ENCODE measurements around the gene ZNRF2.
"Not testable (repeated sequence)": the region's sequence is repeated elsewhere in the genome, so short reads cannot be mapped to it uniquely, and the experiment has no call there.

ZNRF2 gene

GRCh38 chr7:30285536-30286284 lies 1.3 kb downstream of the ZNRF2 start:
- H2AFZ ChIP-seq, result peak overlapping the region; percentile 77
- peaks cover 16% of the 10 kb centered on the region for H3K79me2 ChIP-seq
- peak overlapping the region; percentile 67 for H3K4me3 ChIP-seq (ENCODE audit: low read depth, low read length)
- H3K9ac ChIP-seq, result no peak overlapping the region
- no peaks in the 10 kb centered on the region for H3K27me3 ChIP-seq (ENCODE audit: control insufficient read depth, insufficient read depth, low read length)
- H3K27ac ChIP-seq, result peak overlapping the region; percentile 75
- no peaks in the 10 kb centered on the region for H3K9me3 ChIP-seq (ENCODE audit: control insufficient read depth, low read length)
- peak overlapping the region; percentile 93 for H3K4me2 ChIP-seq (ENCODE audit: low read length)
- TF ChIP-seq CTCF (IDR thresholded peaks at IDR 0.05), result no peak
- no peaks in the 10 kb centered on the region for H3K4me1 ChIP-seq
- H3K36me3 ChIP-seq (ENCODE audit: control insufficient read depth, insufficient read depth, low read length), result no peaks in the 10 kb centered on the region

- Histone ChIP-seq H3K4me1 (no peaks in the 10 kb centered on the region), H3K4me3 (ENCODE audit: low read depth, low read length) (peak overlapping the region; percentile 67), H3K27me3 (ENCODE audit: control insufficient read depth, insufficient read depth, low read length) (no peaks in the 10 kb centered on the region), H3K79me2 (peaks cover 20% of the 10 kb centered on the region), H3K9me3 (ENCODE audit: control insufficient read depth, low read length) (no peaks in the 10 kb centered on the region), H3K36me3 (ENCODE audit: control insufficient read depth, insufficient read depth, low read length) (no peaks in the 10 kb centered on the region), H3K9ac (no peak overlapping the region), H2AFZ (no peak overlapping the region), H3K4me2 (ENCODE audit: low read length) (peak overlapping the region; percentile 93), H3K27ac (no peak overlapping the region)
- no peak for TF ChIP-seq CTCF (IDR thresholded peaks at IDR 0.05)
These were observed 2.4 kb downstream of the ZNRF2 start for GRCh38 chr7:30286749-30287148.

GRCh38 chr7:30287625-30288024 lies 3.2 kb downstream of the ZNRF2 start:
- not testable (repeated sequence) for H3K9ac ChIP-seq; H2AFZ ChIP-seq; H3K4me1 ChIP-seq; H3K27ac ChIP-seq; H3K27me3 ChIP-seq (ENCODE audit: control insufficient read depth, insufficient read depth, low read length); H3K9me3 ChIP-seq (ENCODE audit: control insufficient read depth, low read length); H3K36me3 ChIP-seq (ENCODE audit: control insufficient read depth, insufficient read depth, low read length); H3K4me2 ChIP-seq (ENCODE audit: low read length); H3K4me3 ChIP-seq (ENCODE audit: low read depth, low read length)
- peaks cover 24% of the 10 kb centered on the region for H3K79me2 ChIP-seq

- H3K4me2 ChIP-seq (ENCODE audit: low read length); H3K4me3 ChIP-seq (ENCODE audit: low read depth, low read length); H3K9me3 ChIP-seq (ENCODE audit: control insufficient read depth, low read length); H2AFZ ChIP-seq; H3K27ac ChIP-seq; H3K4me1 ChIP-seq; H3K9ac ChIP-seq; H3K36me3 ChIP-seq (ENCODE audit: control insufficient read depth, insufficient read depth, low read length); H3K27me3 ChIP-seq (ENCODE audit: control insufficient read depth, insufficient read depth, low read length): not testable (repeated sequence)
- H3K79me2 ChIP-seq, result peaks cover 38% of the 10 kb centered on the region
These were observed 5.2 kb downstream of the ZNRF2 start for GRCh38 chr7:30289634-30290033.

- not testable (repeated sequence) for H3K9me3 ChIP-seq (ENCODE audit: control insufficient read depth, low read length); H3K36me3 ChIP-seq (ENCODE audit: control insufficient read depth, insufficient read depth, low read length); H3K4me2 ChIP-seq (ENCODE audit: low read length); H3K27ac ChIP-seq; H3K4me1 ChIP-seq; H2AFZ ChIP-seq; H3K27me3 ChIP-seq (ENCODE audit: control insufficient read depth, insufficient read depth, low read length); H3K4me3 ChIP-seq (ENCODE audit: low read depth, low read length); H3K9ac ChIP-seq
- peaks cover 42% of the 10 kb centered on the region for H3K79me2 ChIP-seq
These were observed 5.9 kb downstream of the ZNRF2 start for GRCh38 chr7:30290317-30290716.

- H3K9ac ChIP-seq; H3K4me1 ChIP-seq; H3K9me3 ChIP-seq (ENCODE audit: control insufficient read depth, low read length); H3K4me3 ChIP-seq (ENCODE audit: low read depth, low read length); H2AFZ ChIP-seq; H3K27ac ChIP-seq; H3K36me3 ChIP-seq (ENCODE audit: control insufficient read depth, insufficient read depth, low read length); H3K27me3 ChIP-seq (ENCODE audit: control insufficient read depth, insufficient read depth, low read length); H3K4me2 ChIP-seq (ENCODE audit: low read length): not testable (repeated sequence)
- peaks cover 37% of the 10 kb centered on the region for H3K79me2 ChIP-seq
These were observed 8.1 kb downstream of the ZNRF2 start for GRCh38 chr7:30292416-30293038.

- H3K27ac ChIP-seq; H3K4me2 ChIP-seq (ENCODE audit: low read length); H3K4me3 ChIP-seq (ENCODE audit: low read depth, low read length); H2AFZ ChIP-seq; H3K27me3 ChIP-seq (ENCODE audit: control insufficient read depth, insufficient read depth, low read length); H3K9me3 ChIP-seq (ENCODE audit: control insufficient read depth, low read length); H3K4me1 ChIP-seq; H3K9ac ChIP-seq; H3K36me3 ChIP-seq (ENCODE audit: control insufficient read depth, insufficient read depth, low read length): not testable (repeated sequence)
- H3K79me2 ChIP-seq, result peaks cover 45% of the 10 kb centered on the region
These were observed 11.9 kb downstream of the ZNRF2 start for GRCh38 chr7:30296304-30296703.

GRCh38 chr7:30297499-30297898 lies 13.1 kb downstream of the ZNRF2 start:
- H3K27ac ChIP-seq, H2AFZ ChIP-seq: not testable (repeated sequence)

GRCh38 chr7:30298409-30298808 lies 14.0 kb downstream of the ZNRF2 start:
- H3K36me3 ChIP-seq (ENCODE audit: control insufficient read depth, insufficient read depth, low read length); H3K9me3 ChIP-seq (ENCODE audit: control insufficient read depth, low read length): not testable (repeated sequence)

More at GRCh38 chr7:30297499-30297898, 13.1 kb downstream of the ZNRF2 start:
- not testable (repeated sequence) for H3K9ac ChIP-seq; H3K4me2 ChIP-seq (ENCODE audit: low read length); H3K36me3 ChIP-seq (ENCODE audit: control insufficient read depth, insufficient read depth, low read length); H3K9me3 ChIP-seq (ENCODE audit: control insufficient read depth, low read length); H3K27me3 ChIP-seq (ENCODE audit: control insufficient read depth, insufficient read depth, low read length); H3K4me3 ChIP-seq (ENCODE audit: low read depth, low read length); H3K4me1 ChIP-seq
- H3K79me2 ChIP-seq, result peaks cover 50% of the 10 kb centered on the region

More at GRCh38 chr7:30298409-30298808, 14.0 kb downstream of the ZNRF2 start:
- H3K4me3 ChIP-seq (ENCODE audit: low read depth, low read length); H3K27ac ChIP-seq; H3K9ac ChIP-seq; H2AFZ ChIP-seq; H3K4me2 ChIP-seq (ENCODE audit: low read length); H3K27me3 ChIP-seq (ENCODE audit: control insufficient read depth, insufficient read depth, low read length); H3K4me1 ChIP-seq: not testable (repeated sequence)
- peaks cover 46% of the 10 kb centered on the region for H3K79me2 ChIP-seq
